Bronchial epithelial cell (primary cell): ENCODE measurements around the gene ATAT1. TPM values are rescaled to one million over a fixed set of nuclear protein-coding genes. Genes with fewer than 3 reads are reported as not detected.

Experiments used
- DNase-seq: peaks from one replicate; pipeline ENCODE4 v3.0.0-alpha.2; 2010; ENCODE audit warnings: low read depth
- FAIRE-seq: peaks from 2 replicates; lab custom pipeline; 2011; peaks lifted over from hg19 to GRCh38; lab: Jason Lieb, UNC
- H3K27me3 ChIP-seq: 2 replicates; pipeline ENCODE4 v1.5.1; 2011; ENCODE audit warnings: low read length; ENCODE audit not compliant: control insufficient read depth, insufficient read depth
- H3K36me3 ChIP-seq: 2 replicates; pipeline ENCODE4 v1.5.1; 2011; ENCODE audit warnings: low read length; ENCODE audit not compliant: control insufficient read depth, insufficient read depth
- H3K4me3 ChIP-seq: 2 replicates; pipeline ENCODE4 v1.5.1; 2011; ENCODE audit warnings: mild to moderate bottlenecking, low read depth, low read length, control low read depth
- total RNA-seq: library from RNA; depleted of rRNA; stranded (reverse); fragments of >200 nt; gene quantifications from 2 replicates; pipeline ENCODE4 v1.2.1, GENCODE V29; 2014
- TF ChIP-seq, protein P1 (sequence below): IDR thresholded peaks from 2 replicates; pipeline ENCODE4 v1.5.1; 2011; ENCODE audit warnings: mild to moderate bottlenecking, moderate library complexity, low read length, control low read depth, inconsistent platforms; ENCODE audit not compliant: insufficient read depth, severe bottlenecking

ATAT1 gene
- total RNA-seq, 1 donor from 2014 or later, result 2.9 TPM

DNA sequence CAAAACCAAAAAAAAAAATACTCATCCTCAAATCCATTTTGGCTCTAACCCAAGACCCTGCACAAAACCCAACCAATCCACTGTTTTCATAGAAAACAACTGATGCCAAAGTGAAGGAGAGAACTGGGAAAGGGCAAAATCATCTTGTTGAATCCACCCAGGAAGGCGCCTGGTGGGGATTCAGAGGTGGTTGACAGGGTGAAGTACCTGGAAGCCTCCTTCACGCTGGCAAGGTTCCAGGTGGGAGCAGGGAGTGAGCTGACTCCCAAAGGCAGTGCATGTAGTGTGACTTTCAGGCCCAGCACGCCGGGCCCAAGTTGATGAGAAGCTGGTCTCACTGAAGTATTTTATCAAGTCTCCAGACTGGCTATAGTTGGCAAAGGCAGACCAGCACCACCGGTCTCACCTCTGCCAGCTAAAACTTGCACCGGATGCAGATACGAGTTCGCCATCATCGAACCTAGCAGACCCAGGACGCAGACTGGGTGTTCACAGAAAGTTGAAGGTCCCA lies 26.2 kb upstream of the ATAT1 start:
- Histone ChIP-seq H3K36me3 (peaks cover 28% of the 10 kb centered on the region), H3K4me3 (no peak overlapping the region), H3K27me3 (no peaks in the 10 kb centered on the region)
- TF ChIP-seq, protein P1, sequence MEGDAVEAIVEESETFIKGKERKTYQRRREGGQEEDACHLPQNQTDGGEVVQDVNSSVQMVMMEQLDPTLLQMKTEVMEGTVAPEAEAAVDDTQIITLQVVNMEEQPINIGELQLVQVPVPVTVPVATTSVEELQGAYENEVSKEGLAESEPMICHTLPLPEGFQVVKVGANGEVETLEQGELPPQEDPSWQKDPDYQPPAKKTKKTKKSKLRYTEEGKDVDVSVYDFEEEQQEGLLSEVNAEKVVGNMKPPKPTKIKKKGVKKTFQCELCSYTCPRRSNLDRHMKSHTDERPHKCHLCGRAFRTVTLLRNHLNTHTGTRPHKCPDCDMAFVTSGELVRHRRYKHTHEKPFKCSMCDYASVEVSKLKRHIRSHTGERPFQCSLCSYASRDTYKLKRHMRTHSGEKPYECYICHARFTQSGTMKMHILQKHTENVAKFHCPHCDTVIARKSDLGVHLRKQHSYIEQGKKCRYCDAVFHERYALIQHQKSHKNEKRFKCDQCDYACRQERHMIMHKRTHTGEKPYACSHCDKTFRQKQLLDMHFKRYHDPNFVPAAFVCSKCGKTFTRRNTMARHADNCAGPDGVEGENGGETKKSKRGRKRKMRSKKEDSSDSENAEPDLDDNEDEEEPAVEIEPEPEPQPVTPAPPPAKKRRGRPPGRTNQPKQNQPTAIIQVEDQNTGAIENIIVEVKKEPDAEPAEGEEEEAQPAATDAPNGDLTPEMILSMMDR, result no peak
- DNase-seq (no peak), FAIRE-seq (no peak)

DNA sequence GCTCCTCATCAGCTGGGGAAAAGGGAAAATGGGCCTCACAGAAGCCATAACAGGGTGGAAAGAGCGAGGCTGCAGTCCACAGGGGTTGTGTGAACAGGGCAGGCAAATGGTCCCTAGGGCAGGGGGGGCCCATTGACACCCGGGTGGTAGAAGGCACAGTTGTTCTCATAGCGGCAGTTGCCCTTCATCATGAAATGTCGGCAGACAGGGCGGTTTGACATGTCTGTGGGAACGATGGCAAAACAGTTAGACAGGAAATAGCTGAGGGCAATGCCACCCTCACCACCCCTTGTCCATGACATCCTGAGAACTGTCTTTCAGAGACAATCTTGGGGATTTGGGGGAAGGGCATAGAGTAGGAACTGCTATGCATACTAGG lies 25.2 kb upstream of the ATAT1 start:
- Histone ChIP-seq H3K27me3 (no peaks in the 10 kb centered on the region), H3K4me3 (no peak overlapping the region), H3K36me3 (peaks cover 32% of the 10 kb centered on the region)
- DNase-seq (no peak), FAIRE-seq (no peak)
- TF ChIP-seq, protein P1, result no peak

DNA sequence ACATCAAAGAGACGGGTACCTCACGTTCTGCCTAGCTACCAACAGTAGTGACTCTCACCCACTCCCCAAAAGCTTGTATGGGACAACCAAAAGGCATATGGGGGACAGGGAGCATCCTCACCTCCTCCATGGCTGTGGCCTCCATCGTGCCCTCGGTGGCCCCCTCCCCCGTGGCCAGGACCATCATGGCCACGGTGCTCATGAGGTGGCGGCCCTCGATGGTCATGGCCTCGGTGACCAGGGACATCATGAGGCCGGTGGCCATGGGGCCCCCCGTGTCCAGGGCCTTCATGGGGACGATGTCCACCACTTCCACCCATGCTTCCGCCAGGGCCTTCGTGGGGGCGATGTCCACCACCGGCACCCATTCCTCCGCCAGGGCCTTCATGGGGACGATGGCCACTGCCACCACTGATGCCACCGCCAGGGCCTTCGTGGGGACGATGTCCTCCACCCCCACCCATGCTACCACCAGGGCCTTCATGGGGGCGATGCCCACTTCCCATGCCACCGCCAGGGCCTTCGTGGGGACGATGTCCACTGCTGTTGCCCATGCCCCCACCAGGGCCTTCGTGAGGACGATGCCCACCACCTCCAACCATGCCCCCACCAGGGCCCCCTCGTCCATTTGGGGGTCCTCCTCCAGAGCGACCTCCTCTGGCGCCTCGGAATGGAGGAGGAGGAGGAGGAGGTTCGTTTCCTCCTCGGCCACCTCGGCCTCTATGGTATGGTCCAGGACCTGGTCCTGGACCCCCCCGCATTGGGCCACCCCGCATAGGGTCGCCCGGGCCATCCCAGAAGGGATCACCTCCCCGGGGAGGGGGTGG lies 24.6 kb upstream of the ATAT1 start:
- Histone ChIP-seq H3K36me3 (peaks cover 32% of the 10 kb centered on the region), H3K27me3 (no peaks in the 10 kb centered on the region), H3K4me3 (no peak overlapping the region)
- FAIRE-seq (no peak), DNase-seq (no peak)
- TF ChIP-seq, protein P1, result no peak

DNA sequence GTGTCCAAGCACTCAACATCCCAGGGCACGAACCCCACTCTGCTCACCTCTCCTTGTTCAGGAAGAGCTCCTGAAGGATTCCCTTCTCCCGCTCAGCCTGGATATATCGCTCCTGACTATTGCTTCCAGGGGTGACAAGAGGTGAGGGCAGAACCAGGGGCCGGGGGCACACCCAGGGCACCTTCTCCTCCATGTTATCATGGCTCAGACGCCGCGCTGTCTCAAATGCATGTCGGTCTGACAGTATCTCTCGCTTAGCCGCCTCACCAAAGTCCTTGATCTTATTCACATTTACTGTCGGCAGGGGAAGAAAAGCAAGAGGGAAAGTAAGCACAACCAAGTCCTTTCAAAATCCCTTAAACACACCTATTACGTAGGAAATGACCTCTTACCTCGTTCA lies 22.7 kb upstream of the ATAT1 start:
- no peak for DNase-seq
- no peak for FAIRE-seq
- H3K27me3 ChIP-seq, result no peaks in the 10 kb centered on the region
- H3K4me3 ChIP-seq, result no peak overlapping the region
- TF ChIP-seq, protein P1, result no peak
- H3K36me3 ChIP-seq, result peaks cover 36% of the 10 kb centered on the region

DNA sequence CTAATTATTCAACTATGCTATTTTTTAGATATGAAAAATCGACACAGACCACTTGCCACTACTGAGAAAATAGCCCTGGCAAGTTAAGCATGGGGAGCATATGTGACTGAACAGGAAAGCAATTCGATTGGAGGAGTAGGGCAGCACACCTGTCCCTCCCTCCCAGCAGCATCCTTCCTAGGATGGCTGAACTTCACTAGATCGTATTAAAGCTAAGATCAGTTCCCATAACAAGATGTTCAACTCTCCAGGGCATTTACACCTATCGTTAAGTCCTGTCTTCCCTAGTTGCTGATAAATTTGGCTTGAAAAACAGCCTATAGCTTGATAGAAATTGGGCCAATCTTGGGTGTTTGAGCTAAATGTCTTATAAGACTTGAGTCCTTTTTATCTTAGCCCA lies 16.6 kb upstream of the ATAT1 start:
- Histone ChIP-seq H3K36me3 (peaks cover 16% of the 10 kb centered on the region), H3K4me3 (no peak overlapping the region), H3K27me3 (no peaks in the 10 kb centered on the region)
- DNase-seq, result no peak
- TF ChIP-seq, protein P1, result no peak
- FAIRE-seq, result no peak
